ENCODE results near the gene SEPTIN2.
"Not testable (repeated sequence)": the region's sequence is repeated elsewhere in the genome, so short reads cannot be mapped to it uniquely, and the experiment has no call there.

The SEPTIN2 gene

GRCh38 chr2:241391892-241392665 lies 76.4 kb downstream of the SEPTIN2 start:
- no peaks in the 10 kb centered on the region for H3K9me3 Mint-ChIP-seq
- H3K4me1 Mint-ChIP-seq, result peaks cover 7% of the 10 kb centered on the region
- peaks cover 37% of the 10 kb centered on the region for H3K36me3 Mint-ChIP-seq (ENCODE audit: low read depth)
- H3K27ac Mint-ChIP-seq, result no peak overlapping the region
- no peak overlapping the region for H3K4me3 Mint-ChIP-seq
- H3K27me3 Mint-ChIP-seq (ENCODE audit: low read depth), result no peaks in the 10 kb centered on the region
- peak in 2 of 3 experiments; percentile 9 to 14 for TF ChIP-seq CTCF (IDR thresholded peaks at IDR 0.05; ENCODE audit: unreplicated experiment in 3 of 3)

GRCh38 chr2:241392753-241393152 lies 77.0 kb downstream of the SEPTIN2 start:
- H3K9me3 Mint-ChIP-seq; H3K27me3 Mint-ChIP-seq (ENCODE audit: low read depth); H3K27ac Mint-ChIP-seq; H3K4me1 Mint-ChIP-seq; H3K4me3 Mint-ChIP-seq: not testable (repeated sequence)
- H3K36me3 Mint-ChIP-seq (ENCODE audit: low read depth), result peaks cover 40% of the 10 kb centered on the region

GRCh38 chr2:241393524-241394196 lies 77.9 kb downstream of the SEPTIN2 start:
- no peaks in the 10 kb centered on the region for H3K9me3 Mint-ChIP-seq
- no peak overlapping the region for H3K4me3 Mint-ChIP-seq
- peaks cover 33% of the 10 kb centered on the region for H3K36me3 Mint-ChIP-seq (ENCODE audit: low read depth)
- H3K4me1 Mint-ChIP-seq, result peaks cover 5% of the 10 kb centered on the region
- TF ChIP-seq CTCF (IDR thresholded peaks at IDR 0.05; ENCODE audit: unreplicated experiment in 3 of 3), result no peak
- no peak overlapping the region for H3K27ac Mint-ChIP-seq
- H3K27me3 Mint-ChIP-seq (ENCODE audit: low read depth), result no peaks in the 10 kb centered on the region

GRCh38 chr2:241396809-241397208 lies 81.1 kb downstream of the SEPTIN2 start:
- not testable (repeated sequence) for H3K4me1 Mint-ChIP-seq; H3K27ac Mint-ChIP-seq; H3K9me3 Mint-ChIP-seq; H3K27me3 Mint-ChIP-seq (ENCODE audit: low read depth); H3K4me3 Mint-ChIP-seq
- H3K36me3 Mint-ChIP-seq (ENCODE audit: low read depth), result peaks cover 20% of the 10 kb centered on the region

GRCh38 chr2:241399941-241400922 lies 84.5 kb downstream of the SEPTIN2 start:
- Mint-ChIP-seq H3K27me3 (ENCODE audit: low read depth) (no peaks in the 10 kb centered on the region), H3K4me3 (no peak overlapping the region), H3K27ac (no peak overlapping the region), H3K9me3 (no peaks in the 10 kb centered on the region), H3K36me3 (ENCODE audit: low read depth) (peaks cover 12% of the 10 kb centered on the region), H3K4me1 (no peaks in the 10 kb centered on the region)
- no peak for TF ChIP-seq CTCF (IDR thresholded peaks at IDR 0.05; ENCODE audit: unreplicated experiment in 3 of 3)
